ENCODE data around the gene CSMD2.

Gene CSMD2

DNA sequence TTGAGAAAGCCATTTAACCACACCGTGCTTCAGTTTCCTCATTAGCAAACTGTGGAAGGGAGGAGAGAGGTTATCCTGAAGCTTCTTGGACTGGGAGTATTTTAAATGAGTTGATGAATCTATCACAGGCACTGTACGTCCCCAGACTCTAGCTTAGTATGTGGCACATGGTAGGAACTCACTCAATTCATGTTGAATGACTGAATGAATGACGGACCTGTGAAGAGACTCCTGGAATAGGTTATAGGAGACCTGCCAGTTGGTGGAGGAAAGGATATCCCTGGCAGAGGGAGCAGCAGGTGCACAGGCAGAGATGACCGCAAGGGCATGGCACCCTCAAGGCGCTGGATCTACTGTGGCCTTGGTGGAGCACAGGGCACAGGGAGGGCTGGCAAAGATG, 182.6 kb downstream of the CSMD2 start:
- H4K20me1 ChIP-seq (ENCODE audit: insufficient read depth, low read length): 0 out of 2 replicates have a peak, but pooled peaks cover 7% of the 10 kb centered on the region
- H3K27ac ChIP-seq (ENCODE audit: low read length): no peak overlapping the region
- ATAC-seq (ENCODE audit: insufficient read depth, low read depth): no peak
- H3K79me2 ChIP-seq (ENCODE audit: insufficient read depth, low read length): no peaks in the 10 kb centered on the region
- H3K4me2 ChIP-seq (ENCODE audit: insufficient read depth, low read length): no peak overlapping the region
- H3K27me3 ChIP-seq (ENCODE audit: insufficient read depth, low read length, poor library complexity): peaks cover 14% of the 10 kb centered on the region
- H2AFZ ChIP-seq (ENCODE audit: low read depth, low read length): no peak overlapping the region
- no peak overlapping the region for H3K4me3 ChIP-seq (ENCODE audit: low read depth in 1 of 2, low read length in 2 of 2)
- no peak for TF ChIP-seq EZH2 (IDR thresholded peaks at IDR 0.05; ENCODE audit: borderline replicate concordance, low read depth, low read length, severe bottlenecking)
- TF ChIP-seq, protein P1, sequence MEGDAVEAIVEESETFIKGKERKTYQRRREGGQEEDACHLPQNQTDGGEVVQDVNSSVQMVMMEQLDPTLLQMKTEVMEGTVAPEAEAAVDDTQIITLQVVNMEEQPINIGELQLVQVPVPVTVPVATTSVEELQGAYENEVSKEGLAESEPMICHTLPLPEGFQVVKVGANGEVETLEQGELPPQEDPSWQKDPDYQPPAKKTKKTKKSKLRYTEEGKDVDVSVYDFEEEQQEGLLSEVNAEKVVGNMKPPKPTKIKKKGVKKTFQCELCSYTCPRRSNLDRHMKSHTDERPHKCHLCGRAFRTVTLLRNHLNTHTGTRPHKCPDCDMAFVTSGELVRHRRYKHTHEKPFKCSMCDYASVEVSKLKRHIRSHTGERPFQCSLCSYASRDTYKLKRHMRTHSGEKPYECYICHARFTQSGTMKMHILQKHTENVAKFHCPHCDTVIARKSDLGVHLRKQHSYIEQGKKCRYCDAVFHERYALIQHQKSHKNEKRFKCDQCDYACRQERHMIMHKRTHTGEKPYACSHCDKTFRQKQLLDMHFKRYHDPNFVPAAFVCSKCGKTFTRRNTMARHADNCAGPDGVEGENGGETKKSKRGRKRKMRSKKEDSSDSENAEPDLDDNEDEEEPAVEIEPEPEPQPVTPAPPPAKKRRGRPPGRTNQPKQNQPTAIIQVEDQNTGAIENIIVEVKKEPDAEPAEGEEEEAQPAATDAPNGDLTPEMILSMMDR (IDR thresholded peaks at IDR 0.05; ENCODE audit: borderline replicate concordance, extremely low read depth, low read length, poor library complexity, severe bottlenecking): no peak
- DNase-seq: no peak
- H3K9ac ChIP-seq (ENCODE audit: low read depth, low read length): no peak overlapping the region
- no peaks in the 10 kb centered on the region for H3K4me1 ChIP-seq (ENCODE audit: insufficient read depth, low read length)
- no peaks in the 10 kb centered on the region for H3K36me3 ChIP-seq (ENCODE audit: insufficient read depth, low read length)
- H3K9me3 ChIP-seq (ENCODE audit: insufficient read depth, low read length, severe bottlenecking): no peaks in the 10 kb centered on the region

DNA sequence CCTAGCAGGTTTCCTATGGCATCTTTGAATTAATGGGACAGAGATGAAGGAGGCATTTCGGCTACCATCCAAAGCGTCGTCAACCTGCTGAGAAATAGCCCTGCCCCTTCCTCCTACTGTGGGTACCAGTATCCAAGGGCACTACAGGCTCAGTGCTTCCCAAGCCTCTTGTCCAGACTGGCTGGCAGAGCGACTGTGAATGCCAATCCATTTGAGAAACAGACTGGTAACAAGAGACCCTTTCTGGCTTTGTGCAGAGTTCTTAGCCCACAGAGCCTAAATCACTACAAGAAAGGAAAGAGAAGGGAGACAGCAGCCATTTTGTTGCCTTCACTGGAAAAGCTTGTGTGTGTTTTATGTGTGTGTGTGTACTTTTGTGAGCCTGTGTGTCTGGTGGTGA, 185.7 kb downstream of the CSMD2 start:
- H3K4me2 ChIP-seq (ENCODE audit: insufficient read depth, low read length): no peak overlapping the region

DNA sequence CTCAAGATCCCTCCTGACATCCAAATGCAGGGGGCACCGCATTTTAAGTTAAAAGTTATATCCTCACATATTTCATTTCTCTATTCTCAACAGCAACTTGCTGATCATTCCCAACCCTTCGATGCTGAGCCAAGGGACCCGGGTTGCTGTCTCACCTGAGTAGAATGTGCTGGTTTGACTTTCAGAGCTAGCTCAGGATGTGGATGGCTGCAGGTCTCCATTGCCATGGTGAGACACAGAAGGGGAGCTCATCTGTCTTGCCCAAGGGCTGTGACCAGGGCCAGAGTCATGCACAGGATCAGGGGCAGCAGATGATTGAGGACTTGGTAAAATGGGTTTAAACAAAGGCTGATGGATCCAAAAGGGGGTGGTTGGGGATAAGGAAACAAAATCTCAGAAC, 189.1 kb downstream of the CSMD2 start:
- DNase-seq (no peak), ATAC-seq (ENCODE audit: insufficient read depth, low read depth) (no peak)
- Histone ChIP-seq H4K20me1 (ENCODE audit: insufficient read depth, low read length) (no peaks in the 10 kb centered on the region), H3K4me1 (ENCODE audit: insufficient read depth, low read length) (no peaks in the 10 kb centered on the region), H3K36me3 (ENCODE audit: insufficient read depth, low read length) (no peaks in the 10 kb centered on the region), H3K9ac (ENCODE audit: low read depth, low read length) (no peak overlapping the region), H3K27me3 (ENCODE audit: insufficient read depth, low read length, poor library complexity) (peaks cover 11% of the 10 kb centered on the region), H3K79me2 (ENCODE audit: insufficient read depth, low read length) (no peaks in the 10 kb centered on the region), H2AFZ (ENCODE audit: low read depth, low read length) (no peak overlapping the region), H3K4me2 (ENCODE audit: insufficient read depth, low read length) (no peak overlapping the region), H3K4me3 (ENCODE audit: low read depth in 1 of 2, low read length in 2 of 2) (no peak overlapping the region), H3K9me3 (ENCODE audit: insufficient read depth, low read length, severe bottlenecking) (no peaks in the 10 kb centered on the region), H3K27ac (ENCODE audit: low read length) (no peak overlapping the region)
- TF ChIP-seq, protein P1 (IDR thresholded peaks at IDR 0.05; ENCODE audit: borderline replicate concordance, extremely low read depth, low read length, poor library complexity, severe bottlenecking): no peak
- no peak for TF ChIP-seq EZH2 (IDR thresholded peaks at IDR 0.05; ENCODE audit: borderline replicate concordance, low read depth, low read length, severe bottlenecking)

More for the DNA sequence above, 185.7 kb downstream of the CSMD2 start:
- ATAC-seq (ENCODE audit: insufficient read depth, low read depth) (no peak), DNase-seq (no peak)
- H3K9me3 ChIP-seq (ENCODE audit: insufficient read depth, low read length, severe bottlenecking): no peaks in the 10 kb centered on the region
- no peak for TF ChIP-seq EZH2 (IDR thresholded peaks at IDR 0.05; ENCODE audit: borderline replicate concordance, low read depth, low read length, severe bottlenecking)
- TF ChIP-seq, protein P1 (IDR thresholded peaks at IDR 0.05; ENCODE audit: borderline replicate concordance, extremely low read depth, low read length, poor library complexity, severe bottlenecking): no peak
- no peak overlapping the region for H3K9ac ChIP-seq (ENCODE audit: low read depth, low read length)
- H2AFZ ChIP-seq (ENCODE audit: low read depth, low read length): no peak overlapping the region
- H3K27ac ChIP-seq (ENCODE audit: low read length): no peak overlapping the region
- no peaks in the 10 kb centered on the region for H4K20me1 ChIP-seq (ENCODE audit: insufficient read depth, low read length)
- H3K27me3 ChIP-seq (ENCODE audit: insufficient read depth, low read length, poor library complexity): peaks cover 14% of the 10 kb centered on the region
- no peaks in the 10 kb centered on the region for H3K36me3 ChIP-seq (ENCODE audit: insufficient read depth, low read length)
- H3K4me3 ChIP-seq (ENCODE audit: low read depth in 1 of 2, low read length in 2 of 2): no peak overlapping the region
- no peaks in the 10 kb centered on the region for H3K79me2 ChIP-seq (ENCODE audit: insufficient read depth, low read length)
- no peaks in the 10 kb centered on the region for H3K4me1 ChIP-seq (ENCODE audit: insufficient read depth, low read length)
